SK-N-SH treated with all-trans-retinoic acid at 6 μM for 48 hours (cell line): Measurements from ENCODE around the gene TBC1D16.

Experiments used
- ATAC-seq: fragments of 200-7000 bp; cut with Tn5 transposase; 3 replicates; pipeline ENCODE4 v1.9.1; 2020; ENCODE audit warnings: mild to moderate bottlenecking, moderate library complexity
- ARNTL ChIP-seq: fragments of 450-650 bp; formaldehyde crosslinking; IDR thresholded peaks from 2 replicates; pipeline ENCODE4 v1.5.0; 2020; ENCODE audit warnings: low read depth, mild to moderate bottlenecking, moderate library complexity, borderline replicate concordance
- BACH2 ChIP-seq: fragments of 250-450 bp; sonication (Bioruptor Pico); IDR thresholded peaks from 2 replicates; pipeline ENCODE4 v1.9.0; 2021; ENCODE audit warnings: mild to moderate bottlenecking, borderline replicate concordance
- CSDC2 ChIP-seq: fragments of 250-450 bp; sonication (Bioruptor Pico); IDR thresholded peaks from 2 replicates; pipeline ENCODE4 v1.5.0; 2020; ENCODE audit warnings: mild to moderate bottlenecking, moderate library complexity
- ESRRG ChIP-seq: fragments of 250-450 bp; sonication (Bioruptor Pico); IDR thresholded peaks from 2 replicates; pipeline ENCODE4 v1.6.1; 2021; ENCODE audit warnings: mild to moderate bottlenecking
- GLIS3 ChIP-seq: fragments of 250-450 bp; sonication (Bioruptor Pico); IDR thresholded peaks from 2 replicates; pipeline ENCODE4 v1.5.0; 2020; ENCODE audit warnings: mild to moderate bottlenecking, moderate library complexity
- OSR1 ChIP-seq: fragments of 250-450 bp; sonication (Bioruptor Pico); IDR thresholded peaks from 2 replicates; pipeline ENCODE4 v1.8.0; 2022; ENCODE audit warnings: moderate library complexity, mild to moderate bottlenecking, inconsistent platforms
- PPARA ChIP-seq: fragments of 250-450 bp; sonication (Bioruptor Pico); IDR thresholded peaks from 2 replicates; pipeline ENCODE4 v1.5.0; 2020; ENCODE audit warnings: mild to moderate bottlenecking, borderline replicate concordance
- RARB ChIP-seq: fragments of 250-450 bp; sonication (Bioruptor Pico); IDR thresholded peaks from 2 replicates; pipeline ENCODE4 v1.8.0; 2021; ENCODE audit warnings: mild to moderate bottlenecking, moderate library complexity
- SNAI2 ChIP-seq: fragments of 250-450 bp; sonication (Bioruptor Pico); IDR thresholded peaks from 2 replicates; pipeline ENCODE4 v1.5.0; 2020; ENCODE audit warnings: mild to moderate bottlenecking, moderate library complexity
- TCF4 ChIP-seq: fragments of 250-450 bp; sonication (Bioruptor Pico); IDR thresholded peaks from 2 replicates; pipeline ENCODE4 v1.8.0; 2021; ENCODE audit warnings: mild to moderate bottlenecking, moderate library complexity, borderline replicate concordance
- TOX ChIP-seq: fragments of 250-450 bp; sonication (Bioruptor Pico); IDR thresholded peaks from 2 replicates; pipeline ENCODE4 v1.8.0; 2021; ENCODE audit warnings: mild to moderate bottlenecking, moderate library complexity, borderline replicate concordance
- ZC3H10 ChIP-seq: fragments of 250-450 bp; sonication (Bioruptor Pico); IDR thresholded peaks from 2 replicates; pipeline ENCODE4 v1.5.1; 2021; ENCODE audit warnings: mild to moderate bottlenecking, moderate library complexity
- ZFP30 ChIP-seq: fragments of 450-650 bp; formaldehyde crosslinking; IDR thresholded peaks from 2 replicates; pipeline ENCODE4 v1.5.0; 2022; ENCODE audit warnings: mild to moderate bottlenecking, moderate library complexity
- ZNF565 ChIP-seq: fragments of 450-650 bp; formaldehyde crosslinking; conservative IDR thresholded peaks from 2 replicates; pipeline ENCODE4 v1.5.0; 2020; ENCODE audit warnings: low read depth, mild to moderate bottlenecking, moderate library complexity
- ZNF70 ChIP-seq: fragments of 450-650 bp; formaldehyde crosslinking; IDR thresholded peaks from 2 replicates; pipeline ENCODE4 v1.5.0; 2020; ENCODE audit warnings: mild to moderate bottlenecking, moderate library complexity
- ZNF8 ChIP-seq: fragments of 450-650 bp; formaldehyde crosslinking; IDR thresholded peaks from 2 replicates; pipeline ENCODE4 v1.5.0; 2020; ENCODE audit warnings: mild to moderate bottlenecking, moderate library complexity
- TF ChIP-seq, protein P1 (sequence below): fragments of 250-450 bp; sonication (Bioruptor Pico); IDR thresholded peaks from 2 replicates; pipeline ENCODE4 v1.5.1; 2021; ENCODE audit warnings: mild to moderate bottlenecking, moderate library complexity
- TF ChIP-seq, protein P2 (sequence below): fragments of 250-450 bp; sonication (Bioruptor Pico); IDR thresholded peaks from 2 replicates; pipeline ENCODE4 v1.5.1; 2020; ENCODE audit warnings: low read depth, mild to moderate bottlenecking, moderate library complexity
- TF ChIP-seq, protein P3 (sequence below): fragments of 250-450 bp; sonication (Bioruptor Pico); IDR thresholded peaks from 2 replicates; pipeline ENCODE4 v1.8.0; 2020; ENCODE audit warnings: mild to moderate bottlenecking, moderate library complexity, borderline replicate concordance
- TF ChIP-seq, protein P4 (sequence below): fragments of 250-450 bp; sonication (Bioruptor Pico); IDR thresholded peaks from 2 replicates; pipeline ENCODE4 v1.5.0; 2020; ENCODE audit warnings: mild to moderate bottlenecking, moderate library complexity
- TF ChIP-seq, protein P5 (sequence below): fragments of 250-450 bp; sonication (Bioruptor Pico); IDR thresholded peaks from 2 replicates; pipeline ENCODE4 v1.8.0; 2021; ENCODE audit warnings: low read depth, mild to moderate bottlenecking, moderate library complexity, borderline replicate concordance

Gene TBC1D16

DNA sequence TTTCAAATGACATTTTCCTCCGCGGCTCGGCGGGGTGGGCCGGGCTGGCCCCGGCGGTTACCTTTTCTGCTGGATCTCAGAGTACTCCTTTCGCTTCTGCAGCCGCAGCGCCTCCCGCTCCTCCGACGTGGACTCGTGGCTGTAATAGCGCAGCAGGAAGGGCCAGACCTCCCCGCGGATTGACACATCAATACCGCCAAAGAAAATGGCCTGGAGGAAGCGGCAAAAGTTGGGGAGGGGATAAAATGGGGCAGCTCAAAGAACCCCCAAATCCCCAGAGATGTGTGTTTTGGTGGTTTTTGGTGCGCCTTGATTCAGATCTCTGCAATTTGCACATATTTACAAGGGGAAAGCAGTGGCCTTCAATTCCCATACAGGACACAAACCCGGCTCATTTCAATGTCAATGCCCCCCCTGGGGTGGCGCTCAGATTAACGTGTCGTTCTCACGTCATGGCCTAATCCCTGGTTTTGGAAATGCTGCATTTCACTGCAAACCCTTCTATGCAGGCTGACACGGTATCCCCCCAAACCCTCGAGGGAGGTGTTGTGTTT, 85.9 kb downstream of the TBC1D16 start:
- no peak for ATAC-seq

DNA sequence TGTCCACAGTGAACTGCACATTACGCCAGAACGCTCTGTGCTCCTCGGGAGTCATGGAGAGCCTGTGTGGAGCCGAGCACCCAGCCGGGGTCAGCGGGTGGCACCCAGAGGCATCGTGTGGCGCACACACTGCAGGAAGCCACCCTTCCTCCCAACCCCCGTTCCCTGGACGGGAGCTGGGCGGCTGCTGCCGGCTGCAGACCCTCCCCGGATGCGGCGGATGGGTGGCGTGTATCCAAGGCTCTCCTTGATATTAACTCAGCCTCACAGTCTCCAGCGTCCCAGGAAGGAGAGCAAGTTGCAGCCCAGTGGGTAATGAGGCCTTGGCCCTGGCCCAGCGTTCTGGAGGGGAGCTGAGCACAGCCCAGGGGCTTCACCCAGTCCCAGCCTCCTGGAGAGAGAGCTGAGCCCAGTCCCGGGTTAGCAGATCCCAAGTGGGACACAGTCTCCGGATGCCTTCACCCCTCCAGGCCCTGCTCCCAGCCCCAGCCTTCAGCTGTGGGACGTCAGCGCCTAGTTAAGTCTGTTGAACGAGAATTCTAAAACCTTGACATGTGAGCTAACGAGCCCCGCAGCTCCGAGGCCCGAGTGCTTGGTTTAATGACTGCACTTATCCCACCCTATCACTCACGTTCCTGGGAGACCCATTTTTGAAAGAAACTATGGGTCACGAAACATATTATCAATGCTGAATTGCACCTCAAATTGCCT, 86.6 kb downstream of the TBC1D16 start:
- no peak for ATAC-seq
- TF ChIP-seq, protein P1, sequence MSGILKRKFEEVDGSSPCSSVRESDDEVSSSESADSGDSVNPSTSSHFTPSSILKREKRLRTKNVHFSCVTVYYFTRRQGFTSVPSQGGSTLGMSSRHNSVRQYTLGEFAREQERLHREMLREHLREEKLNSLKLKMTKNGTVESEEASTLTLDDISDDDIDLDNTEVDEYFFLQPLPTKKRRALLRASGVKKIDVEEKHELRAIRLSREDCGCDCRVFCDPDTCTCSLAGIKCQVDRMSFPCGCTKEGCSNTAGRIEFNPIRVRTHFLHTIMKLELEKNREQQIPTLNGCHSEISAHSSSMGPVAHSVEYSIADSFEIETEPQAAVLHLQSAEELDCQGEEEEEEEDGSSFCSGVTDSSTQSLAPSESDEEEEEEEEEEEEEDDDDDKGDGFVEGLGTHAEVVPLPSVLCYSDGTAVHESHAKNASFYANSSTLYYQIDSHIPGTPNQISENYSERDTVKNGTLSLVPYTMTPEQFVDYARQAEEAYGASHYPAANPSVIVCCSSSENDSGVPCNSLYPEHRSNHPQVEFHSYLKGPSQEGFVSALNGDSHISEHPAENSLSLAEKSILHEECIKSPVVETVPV (CRISPR knock-in tag) = no peak
- TF ChIP-seq TOX (CRISPR knock-in tag) (no peak), ZNF70 (CRISPR knock-in tag) (no peak), ARNTL (no peak), ZC3H10 (CRISPR knock-in tag) (no peak), TCF4 (CRISPR knock-in tag) (no peak), CSDC2 (CRISPR knock-in tag) (no peak), OSR1 (CRISPR knock-in tag) (no peak), ZNF565 (no peak), ZFP30 (CRISPR knock-in tag) (no peak)
- TF ChIP-seq, protein P2, sequence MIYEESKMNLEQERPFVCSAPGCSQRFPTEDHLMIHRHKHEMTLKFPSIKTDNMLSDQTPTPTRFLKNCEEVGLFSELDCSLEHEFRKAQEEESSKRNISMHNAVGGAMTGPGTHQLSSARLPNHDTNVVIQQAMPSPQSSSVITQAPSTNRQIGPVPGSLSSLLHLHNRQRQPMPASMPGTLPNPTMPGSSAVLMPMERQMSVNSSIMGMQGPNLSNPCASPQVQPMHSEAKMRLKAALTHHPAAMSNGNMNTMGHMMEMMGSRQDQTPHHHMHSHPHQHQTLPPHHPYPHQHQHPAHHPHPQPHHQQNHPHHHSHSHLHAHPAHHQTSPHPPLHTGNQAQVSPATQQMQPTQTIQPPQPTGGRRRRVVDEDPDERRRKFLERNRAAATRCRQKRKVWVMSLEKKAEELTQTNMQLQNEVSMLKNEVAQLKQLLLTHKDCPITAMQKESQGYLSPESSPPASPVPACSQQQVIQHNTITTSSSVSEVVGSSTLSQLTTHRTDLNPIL (CRISPR knock-in tag) = no peak
- TF ChIP-seq, protein P3, sequence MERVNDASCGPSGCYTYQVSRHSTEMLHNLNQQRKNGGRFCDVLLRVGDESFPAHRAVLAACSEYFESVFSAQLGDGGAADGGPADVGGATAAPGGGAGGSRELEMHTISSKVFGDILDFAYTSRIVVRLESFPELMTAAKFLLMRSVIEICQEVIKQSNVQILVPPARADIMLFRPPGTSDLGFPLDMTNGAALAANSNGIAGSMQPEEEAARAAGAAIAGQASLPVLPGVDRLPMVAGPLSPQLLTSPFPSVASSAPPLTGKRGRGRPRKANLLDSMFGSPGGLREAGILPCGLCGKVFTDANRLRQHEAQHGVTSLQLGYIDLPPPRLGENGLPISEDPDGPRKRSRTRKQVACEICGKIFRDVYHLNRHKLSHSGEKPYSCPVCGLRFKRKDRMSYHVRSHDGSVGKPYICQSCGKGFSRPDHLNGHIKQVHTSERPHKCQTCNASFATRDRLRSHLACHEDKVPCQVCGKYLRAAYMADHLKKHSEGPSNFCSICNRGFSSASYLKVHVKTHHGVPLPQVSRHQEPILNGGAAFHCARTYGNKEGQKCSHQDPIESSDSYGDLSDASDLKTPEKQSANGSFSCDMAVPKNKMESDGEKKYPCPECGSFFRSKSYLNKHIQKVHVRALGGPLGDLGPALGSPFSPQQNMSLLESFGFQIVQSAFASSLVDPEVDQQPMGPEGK (CRISPR knock-in tag) = no peak

More for the DNA sequence above, 85.9 kb downstream of the TBC1D16 start:
- no peak for TF ChIP-seq BACH2 (CRISPR knock-in tag)
- TF ChIP-seq, all 23 proteins: peak for 0

DNA sequence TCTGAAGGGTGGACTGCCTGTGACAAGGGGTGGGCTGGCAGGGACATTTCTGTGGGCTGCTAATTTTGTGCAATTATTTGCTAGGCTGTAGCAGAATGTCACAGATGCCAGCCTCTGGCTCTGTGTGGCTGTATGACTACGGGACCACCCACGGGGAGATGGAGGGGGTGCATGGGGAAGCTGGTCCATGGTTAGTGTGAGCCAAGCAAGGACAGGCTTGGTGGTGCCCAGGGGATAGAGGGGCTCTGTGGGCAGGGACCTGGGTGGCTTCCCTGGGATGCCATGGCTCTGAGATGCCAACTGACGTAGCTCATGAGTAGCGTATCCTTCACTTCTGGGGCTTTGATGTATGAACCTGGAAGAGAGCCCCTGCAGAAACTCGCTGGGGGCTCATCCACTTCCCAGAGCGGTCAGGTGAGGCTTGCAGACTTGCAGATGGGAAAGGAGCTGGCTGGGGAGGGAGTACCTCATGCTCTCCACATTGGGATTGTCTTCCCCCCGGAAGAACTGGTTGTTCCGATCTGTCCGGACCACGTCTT, 87.2 kb downstream of the TBC1D16 start:
- TF ChIP-seq RARB (CRISPR knock-in tag) (no peak), ESRRG (CRISPR knock-in tag) (no peak), SNAI2 (CRISPR knock-in tag) (no peak), CSDC2 (CRISPR knock-in tag) (no peak), BACH2 (CRISPR knock-in tag) (no peak), OSR1 (CRISPR knock-in tag) (no peak), ARNTL (no peak), ZNF70 (CRISPR knock-in tag) (no peak), ZFP30 (CRISPR knock-in tag) (no peak), GLIS3 (CRISPR knock-in tag) (no peak), TCF4 (CRISPR knock-in tag) (no peak), ZNF565 (no peak), ZNF8 (no peak), PPARA (no peak), ZC3H10 (CRISPR knock-in tag) (no peak)
- TF ChIP-seq, protein P4, sequence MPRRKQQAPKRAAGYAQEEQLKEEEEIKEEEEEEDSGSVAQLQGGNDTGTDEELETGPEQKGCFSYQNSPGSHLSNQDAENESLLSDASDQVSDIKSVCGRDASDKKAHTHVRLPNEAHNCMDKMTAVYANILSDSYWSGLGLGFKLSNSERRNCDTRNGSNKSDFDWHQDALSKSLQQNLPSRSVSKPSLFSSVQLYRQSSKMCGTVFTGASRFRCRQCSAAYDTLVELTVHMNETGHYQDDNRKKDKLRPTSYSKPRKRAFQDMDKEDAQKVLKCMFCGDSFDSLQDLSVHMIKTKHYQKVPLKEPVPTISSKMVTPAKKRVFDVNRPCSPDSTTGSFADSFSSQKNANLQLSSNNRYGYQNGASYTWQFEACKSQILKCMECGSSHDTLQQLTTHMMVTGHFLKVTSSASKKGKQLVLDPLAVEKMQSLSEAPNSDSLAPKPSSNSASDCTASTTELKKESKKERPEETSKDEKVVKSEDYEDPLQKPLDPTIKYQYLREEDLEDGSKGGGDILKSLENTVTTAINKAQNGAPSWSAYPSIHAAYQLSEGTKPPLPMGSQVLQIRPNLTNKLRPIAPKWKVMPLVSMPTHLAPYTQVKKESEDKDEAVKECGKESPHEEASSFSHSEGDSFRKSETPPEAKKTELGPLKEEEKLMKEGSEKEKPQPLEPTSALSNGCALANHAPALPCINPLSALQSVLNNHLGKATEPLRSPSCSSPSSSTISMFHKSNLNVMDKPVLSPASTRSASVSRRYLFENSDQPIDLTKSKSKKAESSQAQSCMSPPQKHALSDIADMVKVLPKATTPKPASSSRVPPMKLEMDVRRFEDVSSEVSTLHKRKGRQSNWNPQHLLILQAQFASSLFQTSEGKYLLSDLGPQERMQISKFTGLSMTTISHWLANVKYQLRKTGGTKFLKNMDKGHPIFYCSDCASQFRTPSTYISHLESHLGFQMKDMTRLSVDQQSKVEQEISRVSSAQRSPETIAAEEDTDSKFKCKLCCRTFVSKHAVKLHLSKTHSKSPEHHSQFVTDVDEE (CRISPR knock-in tag) = no peak
- TF ChIP-seq, protein P3 (CRISPR knock-in tag) = no peak
- TF ChIP-seq, protein P1 (CRISPR knock-in tag) = no peak
- TF ChIP-seq, protein P5, sequence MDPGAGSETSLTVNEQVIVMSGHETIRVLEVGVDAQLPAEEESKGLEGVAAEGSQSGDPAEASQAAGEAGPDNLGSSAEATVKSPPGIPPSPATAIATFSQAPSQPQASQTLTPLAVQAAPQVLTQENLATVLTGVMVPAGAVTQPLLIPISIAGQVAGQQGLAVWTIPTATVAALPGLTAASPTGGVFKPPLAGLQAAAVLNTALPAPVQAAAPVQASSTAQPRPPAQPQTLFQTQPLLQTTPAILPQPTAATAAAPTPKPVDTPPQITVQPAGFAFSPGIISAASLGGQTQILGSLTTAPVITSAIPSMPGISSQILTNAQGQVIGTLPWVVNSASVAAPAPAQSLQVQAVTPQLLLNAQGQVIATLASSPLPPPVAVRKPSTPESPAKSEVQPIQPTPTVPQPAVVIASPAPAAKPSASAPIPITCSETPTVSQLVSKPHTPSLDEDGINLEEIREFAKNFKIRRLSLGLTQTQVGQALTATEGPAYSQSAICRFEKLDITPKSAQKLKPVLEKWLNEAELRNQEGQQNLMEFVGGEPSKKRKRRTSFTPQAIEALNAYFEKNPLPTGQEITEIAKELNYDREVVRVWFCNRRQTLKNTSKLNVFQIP (CRISPR knock-in tag) = no peak
- TF ChIP-seq, protein P2 (CRISPR knock-in tag) = no peak
- ATAC-seq = no peak
